Cardiac fibroblast (primary cell): ENCODE measurements around the gene TMEM200A.

ENCODE experiments used
- DNase-seq, 2 donors: peaks; one replicate each; pipeline versions ENCODE4 v3.0.0 to v3.0.0-alpha.2; 2010; ENCODE audit warnings: low read depth in 2 of 2
- H3K4me3 ChIP-seq, 2 donors: replicated peaks in 1 of 2; 1 replicate in 1 of 2; 2 replicates in 1 of 2; pipeline ENCODE4 v1.5.1; 2011; ENCODE audit warnings: low read depth in 2 of 2, low read length in 2 of 2, mild to moderate bottlenecking in 2 of 2, moderate library complexity in 1 of 2
- TF ChIP-seq, protein P1 (sequence below): IDR thresholded peaks from one replicate; pipeline ENCODE4 v1.5.1; 2011; ENCODE audit warnings: low read depth, mild to moderate bottlenecking, low read length, inconsistent platforms

The TMEM200A gene

DNA sequence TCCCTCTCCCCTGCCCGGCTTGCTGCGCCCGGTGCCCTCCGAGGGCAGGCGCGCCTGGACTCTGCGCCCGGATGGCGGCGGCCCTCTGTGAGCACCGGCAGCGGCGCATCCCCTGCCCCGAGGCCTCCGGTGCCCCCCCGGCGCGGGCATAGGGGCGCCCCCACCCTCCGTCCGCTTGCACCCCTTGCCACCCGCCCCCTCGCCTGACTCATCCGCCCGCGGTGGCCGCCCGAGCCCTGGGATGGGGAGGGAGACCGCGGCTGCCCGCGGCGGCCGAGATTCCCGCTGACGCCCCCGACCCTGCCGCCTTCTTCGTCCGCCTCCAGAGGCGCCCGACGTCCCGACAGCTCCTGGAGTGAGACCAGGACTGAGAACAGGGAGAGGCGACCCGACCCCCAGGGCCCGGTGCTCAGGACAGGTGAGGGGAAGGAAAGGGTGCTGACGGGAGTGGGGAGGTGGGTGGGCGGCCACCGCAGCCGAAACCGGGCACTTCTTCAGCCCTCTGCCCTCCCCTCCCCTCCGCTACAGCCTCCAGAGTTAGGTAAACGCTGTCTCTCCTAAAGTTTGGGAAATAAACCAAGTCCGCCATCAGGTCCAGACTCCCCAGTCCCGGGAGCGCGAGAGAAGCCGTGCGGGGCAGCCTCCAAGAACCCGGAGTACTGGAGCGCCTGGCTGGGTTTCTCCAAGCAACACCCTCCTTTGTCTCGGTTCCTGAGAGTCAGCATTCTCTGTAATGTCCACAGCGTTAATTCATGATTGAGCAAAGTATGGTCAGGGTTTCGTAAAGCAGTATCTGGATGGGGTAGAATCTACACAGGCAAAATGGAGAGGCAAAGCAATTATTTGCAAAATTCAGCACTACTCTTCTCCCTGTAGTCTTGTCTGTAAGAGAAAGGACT lies 539 bp downstream of the TMEM200A start:
- peak overlapping the region; percentile 63 to 74 for H3K4me3 ChIP-seq
- TF ChIP-seq, protein P1, sequence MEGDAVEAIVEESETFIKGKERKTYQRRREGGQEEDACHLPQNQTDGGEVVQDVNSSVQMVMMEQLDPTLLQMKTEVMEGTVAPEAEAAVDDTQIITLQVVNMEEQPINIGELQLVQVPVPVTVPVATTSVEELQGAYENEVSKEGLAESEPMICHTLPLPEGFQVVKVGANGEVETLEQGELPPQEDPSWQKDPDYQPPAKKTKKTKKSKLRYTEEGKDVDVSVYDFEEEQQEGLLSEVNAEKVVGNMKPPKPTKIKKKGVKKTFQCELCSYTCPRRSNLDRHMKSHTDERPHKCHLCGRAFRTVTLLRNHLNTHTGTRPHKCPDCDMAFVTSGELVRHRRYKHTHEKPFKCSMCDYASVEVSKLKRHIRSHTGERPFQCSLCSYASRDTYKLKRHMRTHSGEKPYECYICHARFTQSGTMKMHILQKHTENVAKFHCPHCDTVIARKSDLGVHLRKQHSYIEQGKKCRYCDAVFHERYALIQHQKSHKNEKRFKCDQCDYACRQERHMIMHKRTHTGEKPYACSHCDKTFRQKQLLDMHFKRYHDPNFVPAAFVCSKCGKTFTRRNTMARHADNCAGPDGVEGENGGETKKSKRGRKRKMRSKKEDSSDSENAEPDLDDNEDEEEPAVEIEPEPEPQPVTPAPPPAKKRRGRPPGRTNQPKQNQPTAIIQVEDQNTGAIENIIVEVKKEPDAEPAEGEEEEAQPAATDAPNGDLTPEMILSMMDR, result peak; percentile 10
- DNase-seq, result peak; percentile 54 to 60

DNA sequence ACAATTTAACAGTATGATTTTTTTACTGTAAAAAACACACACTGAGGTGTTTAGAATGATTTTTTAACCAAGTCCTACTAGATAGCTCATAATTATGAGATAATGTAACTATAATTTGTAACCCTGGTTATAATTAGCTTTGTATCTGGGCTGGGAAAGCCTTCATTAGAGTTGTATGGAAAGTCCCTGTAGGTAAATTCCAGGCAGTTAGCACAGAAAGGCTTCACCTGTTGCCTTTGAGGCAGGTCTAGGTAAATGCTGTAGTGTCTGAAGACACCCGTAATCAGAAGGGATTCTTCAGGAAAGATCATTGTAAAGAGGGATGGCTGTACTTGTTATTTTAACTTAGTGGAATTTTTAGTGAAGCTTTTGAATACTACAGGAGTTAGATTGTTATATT lies 1.9 kb downstream of the TMEM200A start:
- H3K4me3 ChIP-seq, result no peak overlapping the region

DNA sequence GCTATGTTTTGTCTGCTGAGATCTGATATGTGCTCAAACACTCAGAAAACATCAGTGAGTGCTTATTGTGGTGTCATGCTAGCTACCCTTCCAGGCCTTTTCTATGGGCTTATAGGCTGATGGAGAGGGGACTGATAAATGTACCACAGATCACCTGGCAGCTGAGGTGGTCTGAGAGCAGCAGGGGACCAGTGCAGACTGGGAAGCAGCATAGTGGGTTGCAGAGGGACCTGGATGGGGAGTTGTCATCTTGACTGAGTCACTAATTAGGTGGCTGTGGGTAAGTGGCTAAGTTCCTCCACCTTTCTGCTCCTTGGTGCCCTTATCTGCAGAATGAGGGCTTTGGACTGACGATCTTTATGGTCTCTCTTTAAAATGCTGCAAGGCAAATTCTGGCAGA lies 2.8 kb downstream of the TMEM200A start:
- no peak overlapping the region for H3K4me3 ChIP-seq
- no peak for DNase-seq
- TF ChIP-seq, protein P1, result no peak

More for the DNA sequence above, 1.9 kb downstream of the TMEM200A start:
- no peak for DNase-seq
- TF ChIP-seq, protein P1, result no peak

DNA sequence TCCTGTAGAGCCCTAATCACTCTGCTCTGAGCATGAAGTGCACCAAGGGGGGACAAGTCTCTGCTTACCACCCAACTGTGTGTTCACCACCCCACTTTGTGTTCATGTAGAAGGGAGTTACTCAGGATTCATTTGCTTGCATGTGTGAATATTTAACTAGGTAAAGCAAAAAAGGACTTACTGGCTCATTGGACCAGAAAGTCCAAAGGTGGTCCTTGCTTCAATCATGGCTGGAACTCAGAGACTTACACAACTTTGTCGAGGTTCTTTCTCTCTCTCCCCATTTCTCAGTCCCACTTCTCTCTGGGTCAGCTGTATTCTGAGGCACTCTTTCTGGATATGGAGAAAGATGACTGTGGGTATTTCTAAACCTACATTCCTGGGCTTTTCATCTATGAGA lies 4.0 kb downstream of the TMEM200A start:
- no peak for DNase-seq
- no peak overlapping the region for H3K4me3 ChIP-seq
- TF ChIP-seq, protein P1, result no peak

DNA sequence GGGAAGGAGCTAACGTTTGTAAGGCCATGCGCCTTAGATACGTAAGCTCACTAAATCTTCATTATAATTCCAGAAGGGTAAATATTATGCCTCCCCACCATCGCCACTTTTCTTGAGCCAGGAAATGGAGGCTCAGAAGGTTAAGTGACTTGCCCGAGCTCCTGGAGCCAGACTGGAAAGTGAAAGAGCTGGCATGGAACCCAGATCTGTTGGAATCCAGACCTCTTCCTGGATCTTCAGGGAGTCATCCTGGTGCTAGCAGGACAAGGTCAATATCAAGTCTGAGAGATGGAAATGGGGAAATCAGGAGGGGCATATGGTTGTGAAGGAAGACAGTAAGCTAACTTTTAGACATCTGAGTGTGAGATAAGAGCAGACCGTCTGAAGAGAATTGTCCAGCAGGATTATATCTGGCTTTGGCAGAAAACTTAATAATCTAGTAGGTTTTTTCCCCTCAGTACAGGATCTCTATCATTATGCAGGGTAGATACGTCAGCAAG lies 6.2 kb downstream of the TMEM200A start:
- peak in 1 of 2 donors; percentile 12 for DNase-seq
- H3K4me3 ChIP-seq, result no peak overlapping the region
- TF ChIP-seq, protein P1, result no peak

DNA sequence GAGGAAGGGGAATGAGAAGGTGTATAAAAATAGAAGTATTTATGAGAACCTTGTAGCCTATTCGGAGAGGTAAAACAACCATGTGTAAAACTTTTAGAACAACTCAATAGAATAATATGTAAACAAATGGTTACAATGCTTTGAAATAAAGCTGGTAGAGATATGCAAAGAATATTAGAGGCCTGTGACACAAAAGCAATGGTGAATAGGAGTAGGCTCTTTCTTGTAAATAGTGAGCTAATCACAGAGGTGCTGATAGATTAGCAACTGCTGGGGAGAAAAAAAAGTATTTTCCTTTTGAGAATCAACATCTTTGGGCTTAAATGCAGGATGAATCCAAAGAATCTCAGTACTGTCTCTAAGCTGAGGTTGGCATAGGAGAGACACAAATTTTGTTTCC lies 7.0 kb downstream of the TMEM200A start:
- TF ChIP-seq, protein P1, result no peak
- no peak overlapping the region for H3K4me3 ChIP-seq
- no peak for DNase-seq
